HG03342 (cell line): ENCODE results near the gene PPP1R13L.

ENCODE experiments used
- ATAC-seq: cut with Tn5 transposase; IDR thresholded peaks from one replicate; pipeline ENCODE4 v1.9.1; 2021; ENCODE audit warnings: mild to moderate bottlenecking, moderate library complexity; ENCODE audit not compliant: unreplicated experiment

PPP1R13L gene

GRCh38 chr19:45370410-45371204, 34.3 kb downstream of the PPP1R13L start, which contains the start of gene ERCC2:
ERCC2 (minus strand) TSS chr19:45370573; CDS start chr19:45370540, 33 bp downstream.
- ATAC-seq: peak; percentile 95

GRCh38 chr19:45368737-45369340, 36.0 kb downstream of the PPP1R13L start:
- ATAC-seq: no peak

- no peak for ATAC-seq
Measured at GRCh38 chr19:45368127-45368526, 36.7 kb downstream of the PPP1R13L start.

- ATAC-seq: no peak
Measured at GRCh38 chr19:45364696-45365095, 40.2 kb downstream of the PPP1R13L start.

- no peak for ATAC-seq
Measured at GRCh38 chr19:45363861-45364459, 40.9 kb downstream of the PPP1R13L start.

- no peak for ATAC-seq
Measured at GRCh38 chr19:45362291-45362690, 42.6 kb downstream of the PPP1R13L start.

- ATAC-seq: no peak
Measured at GRCh38 chr19:45361608-45362007, 43.3 kb downstream of the PPP1R13L start.

- no peak for ATAC-seq
Measured at GRCh38 chr19:45358213-45358792, 46.6 kb downstream of the PPP1R13L start.

- ATAC-seq: no peak
Measured at GRCh38 chr19:45357445-45357783, 47.5 kb downstream of the PPP1R13L start.

GRCh38 chr19:45356760-45357444, 48.0 kb downstream of the PPP1R13L start:
- no peak for ATAC-seq

- no peak for ATAC-seq
Measured at GRCh38 chr19:45355910-45356309, 49.0 kb downstream of the PPP1R13L start.

GRCh38 chr19:45355402-45355801, 49.5 kb downstream of the PPP1R13L start:
- no peak for ATAC-seq

- ATAC-seq: no peak
Measured at GRCh38 chr19:45354241-45354842, 50.5 kb downstream of the PPP1R13L start.

GRCh38 chr19:45352914-45353796, 51.7 kb downstream of the PPP1R13L start:
- ATAC-seq: no peak

GRCh38 chr19:45352471-45352870, 52.4 kb downstream of the PPP1R13L start:
- no peak for ATAC-seq

GRCh38 chr19:45352062-45352461, 52.8 kb downstream of the PPP1R13L start:
- ATAC-seq: no peak

GRCh38 chr19:45351401-45351952, 53.4 kb downstream of the PPP1R13L start:
- ATAC-seq: no peak

- no peak for ATAC-seq
Measured at GRCh38 chr19:45350477-45351058, 54.3 kb downstream of the PPP1R13L start.

GRCh38 chr19:45349430-45349941, 55.4 kb downstream of the PPP1R13L start:
- no peak for ATAC-seq
